Tibial nerve (tissue), 4 donors: ENCODE measurements around the gene SDK1.

Experiments used
- CTCF ChIP-seq, 5 experiments: fragments of 200-600 bp in 3 of 5; fragments of 450-650 bp in 2 of 5; sonication (generic) in 3 of 5; IDR thresholded peaks; one replicate each; pipeline ENCODE4 v1.5.1; 2016 to 2019; ENCODE audit warnings: antibody characterized with exemption in 5 of 5, mild to moderate bottlenecking in 3 of 5, moderate library complexity in 2 of 5
- EP300 ChIP-seq, 2 donors: sonication (generic); formaldehyde crosslinking; IDR thresholded peaks; one replicate each; pipeline ENCODE4 v1.6.1; 2017; ENCODE audit warnings: antibody characterized with exemption in 2 of 2, mild to moderate bottlenecking in 1 of 2
- POLR2A ChIP-seq, 2 donors: fragments of 450-650 bp; IDR thresholded peaks; one replicate each; pipeline ENCODE4 v1.6.1; 2017; ENCODE audit warnings: antibody characterized with exemption in 2 of 2, mild to moderate bottlenecking in 2 of 2, moderate library complexity in 2 of 2

GRCh38 chr7:4178416-4178815 is 877.4 kb downstream of the SDK1 start:
- TF ChIP-seq EP300 (IDR thresholded peaks at IDR 0.05) = no peak
- TF ChIP-seq CTCF (IDR thresholded peaks at IDR 0.05) = no peak
- TF ChIP-seq POLR2A (IDR thresholded peaks at IDR 0.05) = no peak
